ENCODE measurements around the gene SLC27A5.

DNA sequence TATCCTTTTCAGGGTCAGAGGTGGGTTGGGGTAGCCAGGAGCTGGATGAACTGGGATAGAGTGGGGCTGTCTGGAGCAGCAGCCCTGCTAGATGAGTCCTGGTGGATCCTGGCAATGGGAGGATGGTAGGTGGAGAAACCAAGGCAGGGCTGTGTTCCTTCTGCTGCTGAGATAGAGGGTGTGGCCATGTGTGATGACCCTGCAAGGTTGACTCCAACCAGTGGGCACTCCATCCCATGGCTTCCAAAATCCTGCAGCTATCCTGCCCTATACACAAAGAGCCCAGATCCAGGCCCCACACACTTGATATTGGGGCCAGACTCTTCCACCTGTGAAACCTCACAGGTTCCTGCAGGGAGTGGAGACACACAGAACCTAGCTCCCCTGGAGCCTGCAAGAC, 38.0 kb downstream of the SLC27A5 start:
- TF ChIP-seq POLR2A (IDR thresholded peaks at IDR 0.05), result no peak
- TF ChIP-seq, protein P1, sequence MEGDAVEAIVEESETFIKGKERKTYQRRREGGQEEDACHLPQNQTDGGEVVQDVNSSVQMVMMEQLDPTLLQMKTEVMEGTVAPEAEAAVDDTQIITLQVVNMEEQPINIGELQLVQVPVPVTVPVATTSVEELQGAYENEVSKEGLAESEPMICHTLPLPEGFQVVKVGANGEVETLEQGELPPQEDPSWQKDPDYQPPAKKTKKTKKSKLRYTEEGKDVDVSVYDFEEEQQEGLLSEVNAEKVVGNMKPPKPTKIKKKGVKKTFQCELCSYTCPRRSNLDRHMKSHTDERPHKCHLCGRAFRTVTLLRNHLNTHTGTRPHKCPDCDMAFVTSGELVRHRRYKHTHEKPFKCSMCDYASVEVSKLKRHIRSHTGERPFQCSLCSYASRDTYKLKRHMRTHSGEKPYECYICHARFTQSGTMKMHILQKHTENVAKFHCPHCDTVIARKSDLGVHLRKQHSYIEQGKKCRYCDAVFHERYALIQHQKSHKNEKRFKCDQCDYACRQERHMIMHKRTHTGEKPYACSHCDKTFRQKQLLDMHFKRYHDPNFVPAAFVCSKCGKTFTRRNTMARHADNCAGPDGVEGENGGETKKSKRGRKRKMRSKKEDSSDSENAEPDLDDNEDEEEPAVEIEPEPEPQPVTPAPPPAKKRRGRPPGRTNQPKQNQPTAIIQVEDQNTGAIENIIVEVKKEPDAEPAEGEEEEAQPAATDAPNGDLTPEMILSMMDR (IDR thresholded peaks at IDR 0.05), result no peak

All from prostate gland (tissue), 2 donors.